Measurements from ENCODE around the gene RPEL1.

Gene RPEL1

GRCh38 chr10:103295374-103296015, 49.8 kb downstream of the RPEL1 start:
- Histone ChIP-seq H2BK120ac (ENCODE audit: low read depth, low read length) (no peak overlapping the region), H2AK5ac (ENCODE audit: low read length) (no peak overlapping the region), H3K36me3 (ENCODE audit: control insufficient read depth, insufficient read depth, low read length) (no peaks in the 10 kb centered on the region), H3K4ac (ENCODE audit: low read depth, low read length) (no peak overlapping the region), H3K18ac (ENCODE audit: low read length) (no peak overlapping the region), H3K4me1 (ENCODE audit: control insufficient read depth, low read depth, low read length) (no peaks in the 10 kb centered on the region), H2BK15ac (replicated peaks; ENCODE audit: low read depth) (no peak overlapping the region), H3K4me3 (ENCODE audit: low read length) (no peak overlapping the region), H3K27me3 (ENCODE audit: insufficient read depth, low read length, poor library complexity) (no peaks in the 10 kb centered on the region), H3K23ac (ENCODE audit: low read length) (no peak overlapping the region), H3K9ac (ENCODE audit: low read length) (no peak overlapping the region), H3K56ac (ENCODE audit: low read length) (no peak overlapping the region), H3K79me2 (ENCODE audit: control insufficient read depth, insufficient read depth, low read length) (no peaks in the 10 kb centered on the region), H3K79me1 (ENCODE audit: low read length) (no peaks in the 10 kb centered on the region), H2BK5ac (ENCODE audit: low read length) (no peak overlapping the region), H4K8ac (ENCODE audit: low read depth, low read length) (no peak overlapping the region), H3K27ac (ENCODE audit: low read depth, low read length) (no peak overlapping the region), H3K4me2 (ENCODE audit: low read length) (no peak overlapping the region), H4K5ac (ENCODE audit: low read length) (no peak overlapping the region)
- no CpG with 5 or more reads among the region's 2 CpGs for WGBS (ENCODE audit: extremely low coverage, insufficient coverage, low lambda C conversion rate)
- DNase-seq, result no peak
